Measurements from ENCODE around the gene C3.

DNA sequence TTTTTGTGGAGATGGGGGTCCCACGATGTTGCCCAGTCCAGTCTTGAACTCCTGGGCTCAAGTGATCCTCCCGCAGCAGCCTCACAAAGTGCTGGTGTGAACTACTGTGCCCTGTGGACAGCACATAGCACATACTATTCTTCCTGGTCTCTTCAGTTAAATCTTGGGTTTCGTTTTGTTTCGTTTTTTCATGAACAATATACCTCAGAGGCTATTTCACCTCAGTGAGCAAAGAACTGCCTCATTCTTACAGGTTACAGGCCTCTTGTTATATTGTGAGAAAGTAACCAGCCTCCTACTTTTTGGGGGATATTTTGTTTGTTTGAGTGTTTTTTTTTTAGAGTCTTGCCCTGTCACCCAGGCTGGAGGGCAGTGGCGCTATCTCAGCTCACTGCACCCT is 1.3 kb upstream of the C3 start:
- no peak for TF ChIP-seq POLR2A (IDR thresholded peaks at IDR 0.05)
- TF ChIP-seq POLR2AphosphoS5 (IDR thresholded peaks at IDR 0.05) = no peak

Data from upper lobe of left lung (tissue), 4 donors.